ENCODE measurements around the gene AUNIP. TPM values are rescaled to one million over a fixed set of nuclear protein-coding genes. Genes with fewer than 3 reads are reported as not detected.
A peak's percentile ranks its signal among the peaks of the same experiment; 100 is the strongest.

The AUNIP gene
- total RNA-seq, 1 donor from 2014 or later = 0.70 TPM

DNA sequence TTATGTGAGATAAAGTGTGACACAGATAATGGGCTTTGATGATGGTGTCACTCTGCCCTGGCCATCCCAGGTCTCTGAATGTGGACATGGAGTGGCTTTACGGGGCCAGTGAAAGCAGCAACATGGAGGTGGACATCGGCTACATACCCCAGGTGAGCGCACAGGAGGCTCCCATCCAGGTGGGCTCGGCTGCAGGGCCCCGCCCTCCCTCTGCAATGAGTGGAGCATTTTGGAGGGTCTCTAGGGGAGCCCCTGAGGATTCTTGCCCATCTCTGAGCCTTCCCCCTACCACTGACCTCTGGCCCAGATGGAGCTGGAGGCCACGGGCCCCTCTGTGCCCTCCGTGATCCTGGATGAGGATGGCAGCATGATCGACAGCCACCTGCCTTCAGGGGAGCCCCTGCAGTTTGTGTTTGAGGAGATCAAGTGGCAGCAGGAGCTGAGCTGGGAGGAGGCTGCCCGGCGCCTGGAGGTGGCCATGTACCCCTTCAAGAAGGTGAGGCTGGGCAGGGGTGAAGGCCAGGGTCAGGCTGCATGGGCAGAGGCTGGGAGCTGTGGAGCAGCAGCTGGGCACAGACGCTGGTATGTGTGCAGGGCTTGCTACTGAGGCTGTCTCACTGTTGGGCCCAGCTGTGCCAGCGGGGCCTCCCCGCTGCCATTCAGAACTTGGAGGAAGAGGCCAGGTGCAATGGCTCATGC is 47.7 kb downstream of the AUNIP start:
- no peak for DNase-seq (ENCODE audit: low read depth)

DNA sequence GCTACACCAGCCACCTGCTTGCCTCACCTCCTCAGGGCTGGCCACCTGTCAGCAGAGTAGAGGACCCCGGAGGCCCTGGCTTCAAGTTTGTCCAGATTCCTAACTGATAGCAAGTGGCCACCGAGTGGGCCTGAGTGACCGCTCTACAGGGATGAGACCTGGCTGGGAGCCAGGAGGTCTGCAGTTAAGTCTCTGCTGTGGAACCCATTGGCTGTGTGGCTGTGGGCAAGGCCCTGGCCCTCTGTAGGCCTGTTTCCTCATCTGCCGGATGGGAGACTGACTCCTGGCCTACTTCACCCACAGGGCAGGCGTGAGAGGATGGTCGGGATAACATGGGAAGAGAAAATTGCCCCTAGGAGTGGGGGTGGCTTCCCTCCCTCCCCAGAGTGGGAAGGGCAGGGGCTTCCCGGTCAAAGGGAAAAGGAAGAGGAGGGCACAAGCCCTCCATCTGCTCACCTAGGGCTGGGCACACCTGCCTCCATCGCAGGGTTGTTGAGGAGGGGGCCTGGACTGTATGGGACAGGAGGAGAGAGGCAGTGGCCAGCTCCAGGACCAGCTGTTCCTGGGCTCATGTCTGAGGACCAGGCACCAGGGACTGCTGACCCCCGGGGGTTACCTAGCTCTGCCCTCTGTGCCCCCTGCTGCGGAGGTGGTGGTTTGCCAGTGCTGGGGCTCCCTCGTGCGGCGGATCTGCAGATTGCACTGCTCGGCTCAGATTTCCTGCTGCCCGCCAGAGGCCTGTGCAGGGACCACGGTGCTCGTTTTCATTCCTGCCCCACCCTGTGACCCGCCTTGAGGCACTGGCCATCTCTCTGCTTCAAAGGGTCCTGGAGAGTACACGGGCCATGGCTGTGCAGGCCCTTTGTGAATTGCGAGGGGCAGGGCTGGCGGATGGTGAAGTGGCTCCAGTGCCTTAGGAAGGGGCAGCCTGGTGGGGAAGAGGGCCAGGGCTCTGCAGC is 48.6 kb downstream of the AUNIP start:
- DNase-seq (ENCODE audit: low read depth) = peak; percentile 58

DNA sequence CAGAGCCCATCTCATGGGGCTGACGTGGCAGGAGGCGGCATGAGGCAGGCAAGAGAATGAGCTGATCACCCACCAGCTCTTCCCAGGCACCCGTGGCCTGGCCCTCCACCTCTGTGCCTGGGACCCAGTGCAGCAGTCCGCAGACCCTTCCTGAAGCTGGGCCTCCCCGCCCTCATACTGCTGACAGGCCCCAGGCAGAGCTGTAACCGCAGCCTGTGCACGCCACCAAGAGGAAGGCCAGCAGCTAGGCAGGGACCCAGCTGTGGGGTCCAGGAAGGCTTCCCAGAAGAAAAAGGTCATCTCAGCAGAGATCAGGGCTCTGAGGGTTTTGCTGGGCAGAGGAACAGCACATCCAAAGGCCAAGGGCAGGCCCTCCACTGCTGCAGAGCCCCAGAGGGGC is 49.3 kb downstream of the AUNIP start:
- DNase-seq (ENCODE audit: low read depth) = no peak

DNA sequence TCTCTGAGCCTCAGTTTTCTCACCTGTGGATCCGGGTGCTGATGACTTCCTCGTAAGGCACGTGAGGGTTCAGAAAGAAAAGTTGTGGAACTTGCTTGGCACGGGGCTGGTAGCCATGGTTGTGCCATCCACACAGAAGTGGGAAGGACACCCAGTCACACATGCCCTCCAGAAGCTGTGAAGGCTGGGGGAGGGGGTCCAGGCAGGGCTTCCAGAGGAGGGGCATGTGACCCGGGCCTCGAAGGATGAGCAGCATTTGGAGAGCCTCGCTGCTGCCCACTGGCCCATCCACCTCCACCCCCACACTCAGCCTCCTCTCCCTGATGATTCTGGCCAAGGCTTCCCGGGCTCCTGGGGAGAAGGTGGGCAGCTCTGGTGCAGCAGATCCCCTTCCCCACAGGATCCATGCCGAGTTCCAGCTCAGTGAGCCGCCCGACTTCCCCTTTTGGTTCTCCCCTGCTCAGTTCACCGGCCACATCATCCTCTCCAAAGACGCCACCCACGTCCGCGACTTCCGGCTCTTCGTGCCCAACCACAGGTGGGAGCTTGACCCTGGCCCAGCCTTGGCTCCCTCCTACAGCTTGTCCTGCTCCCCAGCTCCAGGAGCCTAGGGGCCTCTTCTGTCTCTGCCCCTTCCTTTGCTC is 49.9 kb downstream of the AUNIP start:
- no peak for DNase-seq (ENCODE audit: low read depth)

DNA sequence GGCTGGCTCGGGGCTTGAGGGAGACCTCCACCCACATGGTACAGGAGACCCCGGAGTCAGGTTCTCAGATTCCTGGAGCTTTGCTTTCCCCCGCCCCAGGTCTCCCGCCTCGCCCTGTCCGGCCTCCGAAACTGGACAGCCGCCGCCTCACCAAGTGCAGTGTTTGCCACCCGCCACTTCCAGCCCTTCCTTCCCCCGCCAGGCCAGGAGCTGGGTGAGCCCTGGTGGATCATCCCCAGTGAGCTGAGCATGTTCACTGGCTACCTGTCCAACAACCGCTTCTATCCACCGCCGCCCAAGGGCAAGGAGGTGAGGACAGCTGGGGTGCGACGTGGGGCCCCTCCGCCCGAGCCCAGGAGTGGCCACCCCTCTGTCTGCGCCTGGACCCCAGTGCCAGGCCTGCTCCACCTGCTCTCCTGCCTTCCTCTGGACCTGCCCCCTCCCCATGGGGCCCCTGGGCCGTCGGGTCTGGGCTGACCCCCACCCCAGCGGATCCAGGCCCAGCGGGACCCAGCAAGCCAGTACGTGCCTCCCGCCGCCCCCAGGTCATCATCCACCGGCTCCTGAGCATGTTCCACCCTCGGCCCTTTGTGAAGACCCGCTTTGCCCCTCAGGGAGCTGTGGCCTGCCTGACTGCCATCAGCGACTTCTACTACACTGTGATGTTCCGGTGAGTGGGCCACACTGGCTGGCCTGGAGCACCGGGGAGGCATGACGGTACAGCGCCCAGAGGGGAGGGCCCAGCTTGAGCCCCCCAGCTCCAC is 50.6 kb downstream of the AUNIP start:
- no peak for DNase-seq (ENCODE audit: low read depth)

DNA sequence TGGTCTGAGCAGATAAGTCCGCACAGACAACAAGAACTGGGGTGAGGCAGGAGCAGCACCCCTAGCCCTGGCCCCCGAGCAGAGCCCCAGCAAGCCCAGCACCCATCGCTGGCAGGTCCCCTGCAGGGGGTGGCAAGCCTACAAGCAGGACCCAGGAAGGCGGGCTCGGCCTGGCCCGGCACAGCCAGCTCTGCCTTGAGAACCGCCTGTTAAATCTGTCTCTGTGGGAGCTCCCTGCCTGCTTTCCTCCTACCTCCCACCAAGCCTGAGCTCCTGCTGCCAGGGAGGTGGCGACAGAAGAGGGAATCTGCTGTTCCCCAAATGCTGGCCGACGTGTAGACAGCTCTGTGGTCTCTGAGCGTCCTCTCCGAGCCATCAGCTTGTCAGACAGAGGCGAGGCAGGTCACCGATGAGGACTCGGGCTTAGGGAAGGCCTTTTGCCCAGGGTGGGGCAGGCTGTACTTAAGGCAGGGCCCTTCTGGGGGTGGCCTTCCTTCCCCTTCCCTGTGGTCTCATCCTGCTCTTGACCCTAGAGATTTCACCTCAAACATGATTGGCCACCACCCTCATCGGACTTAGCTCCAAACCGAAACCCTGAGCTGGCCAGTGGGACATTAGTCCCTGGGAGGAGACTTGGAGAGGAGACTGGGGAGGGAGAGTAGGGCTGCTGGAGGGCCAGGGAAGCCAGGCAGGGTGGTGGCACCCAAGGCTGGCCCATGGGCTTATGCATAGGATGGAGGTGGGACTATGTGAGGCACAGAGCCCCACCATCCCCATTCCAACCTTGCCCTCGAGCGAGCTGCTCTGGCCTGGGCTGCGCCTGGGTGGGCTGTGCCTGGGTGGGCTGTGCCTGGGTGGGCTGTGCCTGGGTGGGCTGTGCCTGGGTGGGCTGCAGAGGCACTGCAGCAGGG is 51.5 kb downstream of the AUNIP start:
- no peak for DNase-seq (ENCODE audit: low read depth)

DNA sequence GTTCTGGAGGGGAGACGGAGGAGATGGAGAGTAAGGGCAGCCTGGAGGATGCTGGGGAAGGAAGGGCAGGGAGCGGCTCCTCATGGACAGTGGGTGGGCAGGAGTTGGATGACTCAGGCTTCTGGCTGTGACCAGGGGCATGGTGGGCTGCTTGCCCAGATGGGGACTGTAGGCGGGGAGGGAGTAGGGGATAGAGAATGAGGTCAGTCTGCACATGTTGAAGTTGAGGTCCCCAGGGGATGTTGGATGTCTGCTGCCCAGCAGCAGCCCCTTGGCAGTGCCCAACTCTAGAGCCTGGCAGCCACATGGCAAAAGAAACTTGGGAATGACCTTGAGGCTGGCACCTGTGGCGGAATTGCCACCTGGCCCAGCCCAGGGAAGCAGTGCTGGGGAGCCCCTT is 52.8 kb downstream of the AUNIP start:
- peak; percentile 53 for DNase-seq (ENCODE audit: low read depth)

DNA sequence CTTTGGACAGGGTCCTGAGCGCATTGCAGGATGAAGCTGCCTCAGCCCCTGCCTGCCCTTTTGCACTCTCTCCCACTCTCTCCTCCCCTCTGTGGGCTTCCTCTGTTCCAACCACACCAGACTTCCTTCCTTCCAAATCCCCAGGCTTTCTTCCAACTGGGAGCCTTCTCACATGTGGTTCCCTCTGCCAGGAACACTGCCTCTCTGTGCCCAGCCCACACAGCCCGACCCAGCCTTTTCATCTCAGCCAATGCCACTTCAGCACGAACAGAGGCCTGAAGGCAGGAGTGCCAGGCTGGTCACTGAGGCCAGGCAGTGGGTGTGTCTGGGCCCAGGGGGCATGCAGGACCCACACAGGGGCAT is 53.4 kb downstream of the AUNIP start:
- DNase-seq (ENCODE audit: low read depth) = peak; percentile 59

DNA sequence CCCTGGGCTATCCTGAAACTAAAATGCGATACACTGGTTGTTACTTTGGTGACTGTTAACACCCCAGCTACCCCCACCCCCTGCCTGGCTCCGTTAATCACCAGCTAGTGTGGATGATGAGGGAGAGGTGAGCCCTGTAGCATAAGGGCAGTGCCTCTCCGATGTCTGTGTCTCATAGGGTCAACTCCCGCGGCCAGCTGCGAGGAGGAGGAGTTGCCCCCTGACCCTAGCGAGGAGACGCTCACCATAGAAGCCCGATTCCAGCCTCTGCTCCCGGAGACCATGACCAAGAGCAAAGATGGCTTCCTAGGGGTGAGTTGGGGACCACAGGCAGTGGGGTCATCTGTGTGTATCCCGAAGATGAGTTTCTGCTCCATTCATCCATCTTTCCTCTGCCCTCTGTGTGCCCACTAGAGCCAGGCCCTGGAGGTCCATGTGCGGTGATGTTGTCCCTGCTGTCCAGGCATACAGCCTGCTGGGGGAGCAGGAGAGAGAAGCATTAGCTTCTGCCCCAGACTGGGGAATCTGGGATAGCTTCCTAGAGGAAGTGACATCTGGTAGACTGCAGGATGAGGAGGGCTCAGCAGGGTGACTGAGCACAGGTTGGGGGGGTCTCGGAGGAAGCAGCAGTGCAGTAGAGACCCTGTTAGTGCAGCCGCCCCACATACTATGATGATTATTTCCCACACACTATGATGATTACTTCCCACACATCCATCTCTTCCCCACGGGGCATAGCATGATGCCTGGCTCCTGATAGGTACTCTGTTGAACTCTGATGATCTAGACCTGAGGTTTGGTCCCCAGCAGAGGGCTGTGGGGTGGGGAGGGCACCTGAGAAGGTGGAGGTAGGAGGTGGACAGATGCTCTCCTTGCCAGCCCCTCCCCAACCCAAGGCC is 54.0 kb downstream of the AUNIP start:
- no peak for DNase-seq (ENCODE audit: low read depth)

DNA sequence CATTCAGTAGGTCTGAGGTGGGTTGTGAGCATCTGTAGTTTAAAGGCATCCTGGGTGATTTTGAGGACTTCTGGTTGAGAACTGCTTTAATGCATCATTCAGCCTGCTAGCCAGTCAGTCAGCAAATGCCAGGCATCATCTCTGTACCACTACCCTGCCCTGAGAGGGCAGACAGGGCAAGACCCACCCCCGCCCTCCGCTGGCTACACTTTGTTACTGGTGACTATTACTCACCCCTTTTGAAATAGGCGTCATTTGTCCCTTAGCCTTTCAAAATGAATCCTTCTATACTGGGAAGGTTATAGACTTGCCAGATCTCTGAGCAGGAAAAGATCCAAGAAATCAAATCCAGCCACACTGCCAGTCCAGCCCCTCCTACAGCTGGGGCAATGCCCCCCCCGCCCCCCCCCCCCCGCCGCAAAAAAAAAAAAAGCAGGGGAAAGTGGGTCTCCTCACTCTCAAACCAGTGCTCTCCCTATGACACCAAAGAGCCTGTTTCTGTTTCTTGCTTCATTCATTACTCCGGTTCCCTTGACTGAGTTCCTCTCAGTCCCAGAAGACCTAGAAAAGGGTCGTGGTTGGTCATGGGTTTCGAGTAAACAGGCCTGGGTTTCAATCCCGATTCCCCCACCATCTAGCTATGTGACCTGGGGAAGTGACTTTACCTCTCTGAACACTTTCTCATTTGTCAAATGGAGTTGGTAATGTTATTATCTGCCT is 54.9 kb downstream of the AUNIP start:
- peak; percentile 33 for DNase-seq (ENCODE audit: low read depth)

DNA sequence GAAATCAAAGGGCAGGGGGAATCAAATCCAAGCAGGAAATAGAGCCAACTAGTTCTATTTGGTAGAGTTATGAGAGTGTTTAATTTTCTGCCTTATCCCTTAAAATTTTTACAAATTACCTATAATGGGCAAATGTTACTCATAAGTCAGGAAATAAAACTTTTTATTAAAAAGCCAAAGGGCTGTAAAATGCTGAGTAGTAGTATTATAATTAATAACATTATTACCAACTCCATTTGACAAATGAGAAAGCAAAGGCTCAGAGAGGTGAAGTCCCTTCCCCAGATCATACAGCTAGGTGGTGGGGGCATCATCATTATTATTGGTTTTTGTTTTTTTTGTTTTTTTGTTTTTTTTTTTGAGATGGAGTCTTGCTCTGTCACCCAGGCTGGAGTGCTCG is 55.9 kb downstream of the AUNIP start:
- DNase-seq (ENCODE audit: low read depth) = no peak

DNA sequence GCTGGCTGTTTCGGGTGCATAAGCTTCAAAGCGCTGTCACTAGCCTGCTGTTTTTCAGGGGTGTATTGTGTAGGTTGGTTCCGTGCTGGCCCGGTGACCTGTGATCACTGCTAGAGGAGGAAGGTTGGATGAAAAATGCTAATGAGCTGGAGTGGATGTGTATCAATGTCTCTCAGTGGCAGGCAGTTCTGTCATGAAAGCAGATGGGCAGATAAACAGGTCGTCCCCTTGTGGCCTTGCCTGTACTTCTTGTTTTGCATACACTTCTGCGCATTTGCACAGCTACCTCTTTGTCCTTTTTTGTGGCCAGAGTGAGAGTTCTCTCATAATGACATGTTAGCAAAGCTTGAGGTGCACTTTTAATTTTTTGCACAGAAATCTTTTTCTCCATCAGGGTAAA is 56.3 kb downstream of the AUNIP start:
- no peak for DNase-seq (ENCODE audit: low read depth)

DNA sequence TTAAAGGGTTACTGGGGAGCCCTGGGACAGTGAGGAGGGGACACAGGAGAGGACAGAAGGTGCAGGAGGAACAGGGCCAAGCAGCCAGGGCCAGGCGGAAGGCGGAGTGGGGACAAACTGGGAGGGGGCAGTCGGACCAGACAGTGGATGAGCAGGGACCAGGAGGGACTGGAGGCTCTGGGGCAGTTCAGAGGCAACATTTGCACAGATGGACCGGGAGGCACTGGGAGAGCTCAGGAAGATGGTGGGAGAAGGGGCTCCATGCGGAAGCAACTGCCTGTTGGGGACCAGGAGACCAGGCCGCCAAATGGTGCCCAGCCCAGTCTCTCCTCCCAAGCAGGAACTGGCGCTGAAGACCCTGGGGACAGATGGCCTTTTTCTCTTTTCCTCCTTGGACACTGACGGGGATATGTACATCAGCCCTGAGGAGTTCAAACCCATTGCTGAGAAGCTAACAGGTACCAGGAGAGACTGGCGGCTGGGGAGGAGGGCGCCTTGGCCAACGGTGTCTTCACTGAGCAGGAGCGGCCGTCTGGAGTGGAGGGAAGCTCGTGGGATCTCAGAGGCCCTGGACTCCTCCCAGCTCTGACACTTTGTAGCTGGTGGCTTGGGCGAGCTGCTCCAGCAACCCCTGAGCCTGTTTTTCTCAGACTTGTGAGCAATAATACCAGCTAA is 58.4 kb downstream of the AUNIP start:
- DNase-seq (ENCODE audit: low read depth) = no peak

DNA sequence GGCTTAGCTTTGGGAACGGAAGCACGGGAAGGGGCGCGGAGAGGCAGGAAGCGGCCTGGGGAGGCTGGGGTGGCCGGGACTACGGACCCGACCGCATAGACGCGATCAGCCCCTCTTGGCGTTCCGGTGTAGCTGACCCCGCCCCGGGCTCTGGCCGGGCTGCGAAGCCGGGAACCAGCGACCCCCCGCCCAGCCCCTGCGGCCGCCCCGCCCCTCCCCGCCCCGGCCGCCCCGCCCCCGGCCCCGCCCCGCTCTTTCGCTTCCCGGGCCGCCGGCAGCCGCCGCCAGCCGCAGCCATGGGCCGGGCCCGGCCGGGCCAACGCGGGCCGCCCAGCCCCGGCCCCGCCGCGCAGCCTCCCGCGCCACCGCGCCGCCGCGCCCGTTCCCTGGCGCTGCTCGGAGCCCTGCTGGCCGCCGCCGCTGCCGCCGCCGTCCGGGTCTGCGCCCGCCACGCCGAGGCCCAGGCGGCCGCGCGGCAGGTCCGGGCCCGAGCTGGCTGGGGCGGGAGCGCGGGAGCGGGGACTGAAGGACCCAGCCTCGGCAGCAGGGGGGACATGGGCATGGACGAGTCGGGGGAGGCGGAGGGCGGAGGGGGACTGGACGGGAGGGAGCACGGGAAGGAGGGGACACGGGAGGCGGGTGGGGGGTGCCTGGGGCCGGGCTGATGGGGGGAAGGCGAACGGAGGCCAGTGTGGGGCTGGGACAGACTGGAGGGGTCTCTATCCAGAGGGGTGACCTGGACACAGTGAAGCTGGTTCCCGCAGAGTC is 59.1 kb downstream of the AUNIP start, which contains the start of gene SELENON:
Gene SELENON, plus strand, starts transcription at position 259 of the 768 bp plus-strand sequence. Its CDS starts 38 bp downstream, at position 297.
- peak; percentile 52 for DNase-seq (ENCODE audit: low read depth)

DNA sequence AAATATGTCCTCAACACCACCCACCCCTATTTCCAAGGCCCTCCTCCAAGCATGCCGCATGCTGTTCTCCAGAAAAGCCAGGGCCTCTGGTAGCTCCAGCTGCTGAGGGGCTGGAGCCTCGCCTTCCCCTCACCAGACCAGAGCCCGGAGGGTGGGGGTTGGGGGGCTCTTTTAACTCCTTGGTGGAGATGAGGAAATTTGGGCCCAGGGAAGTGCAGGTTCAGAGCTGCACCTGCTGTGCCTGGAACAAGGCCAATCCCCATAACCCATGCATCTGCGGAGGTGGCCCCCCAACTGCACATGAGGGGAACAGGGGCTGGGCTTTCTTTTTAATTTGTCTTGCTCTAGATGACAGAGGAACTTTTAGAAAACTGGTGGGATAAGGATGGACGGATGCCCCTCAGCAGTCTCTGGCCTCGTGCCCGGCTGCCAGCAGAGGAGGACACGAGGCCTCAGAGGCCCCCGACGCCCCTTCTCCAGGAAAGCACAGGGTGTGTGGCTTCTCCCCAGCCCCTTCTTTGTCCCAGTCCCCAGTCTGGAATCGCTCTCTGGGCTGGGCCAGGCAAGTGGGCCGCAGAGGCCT is 59.8 kb downstream of the AUNIP start:
- no peak for DNase-seq (ENCODE audit: low read depth)

DNA sequence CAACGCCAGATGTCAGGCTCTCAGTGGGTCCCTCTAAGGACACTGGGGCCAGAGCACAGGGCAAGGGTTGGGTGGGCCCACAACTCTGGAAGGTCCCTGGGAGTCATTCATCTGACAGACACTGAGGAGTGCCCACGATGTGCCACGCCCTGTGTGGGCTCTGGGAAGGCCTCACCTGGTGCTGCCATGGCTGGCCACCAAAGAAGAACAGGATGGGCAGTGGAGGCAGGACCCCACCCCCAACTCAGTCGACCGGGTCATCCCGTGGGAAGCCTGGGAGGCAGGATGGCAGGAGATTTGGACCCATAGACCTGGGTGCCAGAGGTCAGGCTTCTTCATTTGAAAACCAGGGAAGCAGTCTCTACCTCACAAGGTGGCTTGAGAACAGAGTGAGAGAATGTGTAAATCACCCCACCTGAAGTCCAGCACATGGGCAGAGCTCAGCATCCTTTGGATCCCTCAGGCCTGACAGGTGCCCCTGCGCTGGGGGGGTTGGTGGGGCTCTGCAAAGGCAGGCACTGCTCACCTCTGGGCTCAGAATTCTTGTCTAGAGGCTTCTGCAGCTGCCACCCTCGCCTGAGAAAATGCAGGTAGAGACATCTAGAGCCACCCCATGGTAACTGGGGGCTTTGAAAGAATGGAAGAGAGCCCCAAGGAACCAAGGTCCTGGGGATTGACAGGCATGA is 60.4 kb downstream of the AUNIP start:
- no peak for DNase-seq (ENCODE audit: low read depth)

Measured in myocyte (in vitro differentiated cells).